Measurements from ENCODE around the gene GKN2.
"Not testable (repeated sequence)": the region's sequence is repeated elsewhere in the genome, so short reads cannot be mapped to it uniquely, and the experiment has no call there.

Gene GKN2

DNA sequence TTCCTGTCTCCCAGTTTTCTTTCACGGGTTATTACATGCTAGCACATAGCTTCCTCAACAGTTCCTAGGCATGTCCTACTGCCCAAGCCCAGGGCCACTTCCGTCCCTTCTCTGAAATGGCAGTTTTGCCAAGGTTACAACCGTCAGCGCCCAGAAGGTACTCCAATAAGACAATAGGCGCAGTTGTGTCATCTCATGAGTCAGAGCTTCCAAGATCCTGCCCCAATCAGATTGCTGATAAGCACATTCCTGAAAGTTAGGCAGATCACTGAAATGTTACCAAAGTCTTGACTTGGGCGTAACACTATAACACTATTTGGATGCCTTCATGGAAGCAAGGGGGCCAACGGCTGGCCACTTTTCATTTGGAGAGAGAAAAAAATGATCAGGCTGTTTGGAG, 34.2 kb downstream of the GKN2 start:
- DNase-seq (ENCODE audit: low read depth) = no peak

DNA sequence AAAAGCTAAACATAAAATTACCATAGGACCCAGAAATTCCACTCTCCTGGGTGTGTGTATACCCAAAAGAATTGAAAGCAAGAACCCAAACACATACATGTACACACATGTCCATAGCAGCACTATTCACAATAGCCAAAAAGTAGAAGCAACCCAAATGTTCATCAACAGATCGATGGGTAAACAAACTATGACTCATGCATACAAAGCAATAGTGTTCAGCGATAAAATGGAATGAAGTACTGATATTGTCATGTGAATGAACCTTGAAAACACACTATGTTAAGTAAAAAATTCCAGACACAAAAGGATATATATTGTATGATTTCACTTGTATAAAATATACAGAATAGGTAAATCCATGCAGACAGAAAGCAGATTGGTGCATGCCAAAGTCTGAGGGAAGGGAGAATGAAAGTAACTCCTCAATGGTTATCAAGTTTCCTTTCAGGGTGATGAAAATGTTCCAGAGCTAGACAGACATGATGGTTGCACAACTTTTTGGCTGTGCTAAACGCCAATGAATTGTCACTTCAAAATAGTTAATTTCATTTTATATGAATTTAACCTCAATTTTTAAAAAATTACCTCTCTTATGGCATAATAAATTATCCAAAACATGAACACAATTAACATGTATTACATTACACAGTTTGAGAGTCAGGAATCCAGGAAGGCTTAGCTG, 35.5 kb downstream of the GKN2 start:
- no peak for DNase-seq (ENCODE audit: low read depth)

- no peak for DNase-seq (ENCODE audit: low read depth)
Measured at GRCh38 chr2:68916226-68916625, 36.5 kb downstream of the GKN2 start.

DNA sequence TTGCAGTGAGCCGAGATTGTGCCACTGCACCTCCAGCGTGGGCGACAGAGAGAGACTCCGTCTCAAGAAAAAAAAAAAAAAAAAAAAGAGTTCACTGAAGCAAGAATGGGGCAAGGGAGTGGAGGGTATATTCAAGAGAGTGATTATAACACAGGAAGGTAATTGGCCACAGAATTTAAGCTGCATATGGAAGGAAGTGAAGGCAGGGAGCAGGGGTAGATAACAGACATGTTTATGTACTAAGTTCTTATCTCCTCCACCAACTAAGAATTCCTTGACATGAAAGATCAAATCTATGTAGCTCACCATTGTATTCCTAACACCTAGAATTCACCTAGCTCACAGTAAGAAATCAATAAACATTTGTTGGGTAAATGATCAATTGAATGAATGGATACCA, 37.3 kb downstream of the GKN2 start:
- no peak for DNase-seq (ENCODE audit: low read depth)

- no peak for DNase-seq (ENCODE audit: low read depth)
Measured at GRCh38 chr2:68913359-68913758, 39.3 kb downstream of the GKN2 start.

GRCh38 chr2:68912732-68913131, 40.0 kb downstream of the GKN2 start:
- DNase-seq (ENCODE audit: low read depth) = no peak

GRCh38 chr2:68912111-68912510, 40.6 kb downstream of the GKN2 start:
- DNase-seq (ENCODE audit: low read depth) = no peak

DNA sequence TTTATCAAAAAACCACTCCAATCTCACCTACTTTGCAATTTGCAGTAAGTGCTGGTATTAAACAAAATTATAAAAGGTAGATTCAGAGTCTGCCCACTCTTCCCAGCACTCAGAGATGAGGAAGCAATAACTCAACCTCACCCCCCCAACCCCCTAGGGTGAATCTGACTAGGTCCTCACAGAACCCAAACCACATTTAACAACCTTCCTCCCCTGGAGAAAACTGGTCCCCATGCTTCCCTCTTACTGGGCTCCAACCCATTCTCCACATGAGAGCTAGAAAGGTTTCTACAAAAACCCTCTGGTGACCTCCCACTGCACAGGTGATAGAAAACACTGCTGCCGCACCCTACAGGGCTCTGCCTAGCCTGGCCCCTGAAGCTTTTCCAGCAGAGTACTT, 41.0 kb downstream of the GKN2 start:
- no peak for DNase-seq (ENCODE audit: low read depth)

DNA sequence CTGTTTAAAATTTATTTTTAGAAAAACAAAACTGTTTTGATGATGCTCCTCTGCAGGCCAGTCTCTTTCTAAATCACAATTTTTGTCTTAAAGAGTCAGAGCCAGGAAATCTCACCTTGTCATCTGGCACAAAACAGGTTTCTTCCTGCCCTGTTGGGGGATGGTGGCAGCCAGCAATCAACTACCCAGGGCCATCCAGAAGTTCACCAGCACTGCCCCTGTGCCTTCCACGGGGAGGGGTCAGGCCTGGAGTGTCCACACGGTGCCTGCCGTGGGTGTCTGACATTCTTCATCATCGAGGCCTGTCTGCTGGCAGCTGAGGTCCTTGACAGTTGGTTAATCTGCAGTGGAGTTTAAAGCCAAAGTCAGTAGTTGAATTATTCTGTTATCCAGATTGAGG, 41.4 kb downstream of the GKN2 start:
- DNase-seq (ENCODE audit: low read depth) = no peak

DNA sequence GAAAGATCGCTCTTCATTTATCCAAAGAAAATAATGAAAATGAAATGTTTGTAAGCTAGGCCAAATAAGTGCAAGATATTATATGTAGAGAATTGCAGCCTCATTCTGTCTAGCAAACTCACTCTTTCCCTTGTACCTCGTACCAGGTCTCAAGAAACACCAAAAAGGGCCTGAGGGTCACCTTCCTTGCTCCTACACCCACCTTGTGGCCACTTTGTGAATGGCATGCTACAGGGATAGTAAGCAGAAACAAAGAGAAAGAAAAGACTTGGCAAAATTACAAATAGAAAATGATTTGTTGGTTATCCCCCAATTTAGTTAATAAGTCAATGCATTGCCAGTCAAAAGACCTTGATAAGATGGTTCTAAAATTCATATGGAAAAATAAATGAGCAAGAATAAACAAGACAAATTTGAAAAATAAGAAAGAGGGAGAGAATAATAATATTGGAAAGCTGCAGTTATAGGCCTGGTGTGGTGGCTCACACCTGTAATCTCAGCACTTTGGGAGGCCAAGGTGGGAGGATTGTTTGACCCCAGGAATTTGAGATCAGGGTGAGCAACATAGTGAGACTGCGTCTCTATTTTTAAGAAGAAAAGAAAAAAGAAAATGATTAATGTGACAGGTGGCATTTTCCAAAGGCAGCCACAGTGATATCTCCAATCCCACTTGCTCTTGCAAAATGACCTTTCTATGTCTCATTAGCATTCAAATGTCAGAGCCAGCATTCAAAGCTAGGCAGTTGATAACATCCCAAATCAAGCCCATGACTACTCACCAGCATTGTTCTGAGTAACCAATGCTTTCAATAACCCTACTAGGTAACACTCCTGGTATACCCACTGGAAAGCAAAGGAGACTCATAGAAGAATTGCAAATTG, 42.7 kb downstream of the GKN2 start:
- DNase-seq (ENCODE audit: low read depth) = peak; percentile 53

- DNase-seq (ENCODE audit: low read depth) = peak; percentile 55
Measured at GRCh38 chr2:68908392-68908970, 44.2 kb downstream of the GKN2 start.

DNA sequence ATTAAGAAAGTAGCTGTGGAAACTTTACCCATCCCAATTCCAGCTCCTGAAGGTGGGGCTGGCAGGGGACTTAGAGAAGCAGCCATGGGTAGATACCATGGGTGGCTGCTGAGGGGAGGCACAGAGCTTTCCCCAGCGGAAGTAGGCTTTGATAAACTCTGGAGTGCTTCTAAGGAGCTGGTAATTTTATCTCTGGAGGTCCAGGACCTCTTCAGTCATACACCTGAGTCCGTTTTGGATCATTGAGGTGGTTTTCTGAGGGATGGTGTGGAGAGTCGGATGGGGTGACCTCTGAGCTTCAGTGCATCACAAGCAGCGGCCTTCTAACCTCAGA, 44.8 kb downstream of the GKN2 start:
- no peak for DNase-seq (ENCODE audit: low read depth)

DNA sequence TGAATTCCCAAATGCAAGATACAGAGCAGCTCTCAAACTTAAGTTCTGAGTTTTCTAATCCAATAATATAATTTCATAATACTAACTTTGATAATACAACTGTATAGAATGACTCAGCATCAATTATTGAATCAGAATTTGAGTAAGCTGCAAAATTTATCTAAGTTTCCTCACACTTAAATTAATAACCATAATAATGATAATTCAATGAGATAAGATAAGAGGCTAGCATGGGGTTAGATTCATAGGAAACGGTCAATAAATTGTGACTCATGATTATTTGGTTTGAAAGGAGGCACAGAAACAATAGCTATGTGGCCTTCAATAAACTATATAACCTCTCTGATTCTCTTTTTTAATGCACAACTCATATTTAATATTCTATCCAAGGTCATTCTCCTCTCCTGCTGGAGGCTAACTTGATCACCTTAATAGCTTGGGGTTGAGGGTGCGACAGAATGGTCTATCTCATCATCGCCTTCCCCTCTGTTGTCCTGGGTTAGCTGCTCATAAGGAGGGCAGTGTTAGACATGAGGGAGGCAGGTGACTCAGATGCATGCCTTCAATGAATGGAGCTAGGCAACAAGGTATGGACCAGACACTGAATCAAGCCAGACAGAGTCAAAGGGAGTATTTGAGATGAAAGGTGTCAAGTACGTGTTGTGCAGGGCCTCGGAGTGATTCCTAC, 45.3 kb downstream of the GKN2 start:
- no peak for DNase-seq (ENCODE audit: low read depth)

GRCh38 chr2:68906716-68907115, 46.0 kb downstream of the GKN2 start:
- DNase-seq (ENCODE audit: low read depth) = no peak

DNA sequence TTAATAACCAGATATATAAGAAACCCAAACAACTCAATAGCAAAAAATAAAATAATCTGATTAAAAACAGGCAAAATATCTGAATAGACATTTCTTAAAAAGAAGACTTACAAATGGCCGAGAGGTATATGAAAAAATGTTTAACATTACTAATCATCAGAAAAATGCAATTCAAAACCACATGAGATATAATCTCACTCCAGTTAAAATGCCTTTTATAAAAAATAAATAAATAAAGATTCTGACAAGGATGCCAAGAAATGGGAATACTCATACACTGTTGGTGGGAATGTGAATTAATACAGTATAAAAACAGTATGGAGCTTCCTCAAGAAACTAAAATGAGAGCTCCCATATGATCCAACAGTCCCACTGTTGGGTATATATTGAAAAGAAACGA, 47.6 kb downstream of the GKN2 start:
- DNase-seq (ENCODE audit: low read depth) = no peak

DNA sequence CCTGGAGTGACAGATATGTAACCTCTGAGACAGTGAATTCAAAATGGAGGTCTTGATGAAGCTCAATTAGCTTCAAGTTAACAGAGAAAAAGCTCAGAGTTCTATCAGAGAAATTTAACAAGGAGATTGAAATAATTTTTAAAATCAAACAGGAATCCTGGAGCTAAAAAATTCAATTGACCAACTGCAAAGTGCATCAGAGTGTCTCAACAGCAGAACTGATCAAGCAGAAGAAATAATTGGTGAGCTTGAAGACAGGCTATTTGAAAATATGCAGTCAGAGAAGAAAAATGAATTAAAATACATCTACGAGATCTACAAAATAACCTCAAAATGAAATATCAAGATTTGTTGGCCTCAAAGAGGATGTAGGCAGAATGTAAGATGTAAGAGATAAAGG, 51.1 kb downstream of the GKN2 start:
- DNase-seq (ENCODE audit: low read depth) = no peak

GRCh38 chr2:68901199-68901514, 51.5 kb downstream of the GKN2 start:
- DNase-seq (ENCODE audit: low read depth) = no peak

DNA sequence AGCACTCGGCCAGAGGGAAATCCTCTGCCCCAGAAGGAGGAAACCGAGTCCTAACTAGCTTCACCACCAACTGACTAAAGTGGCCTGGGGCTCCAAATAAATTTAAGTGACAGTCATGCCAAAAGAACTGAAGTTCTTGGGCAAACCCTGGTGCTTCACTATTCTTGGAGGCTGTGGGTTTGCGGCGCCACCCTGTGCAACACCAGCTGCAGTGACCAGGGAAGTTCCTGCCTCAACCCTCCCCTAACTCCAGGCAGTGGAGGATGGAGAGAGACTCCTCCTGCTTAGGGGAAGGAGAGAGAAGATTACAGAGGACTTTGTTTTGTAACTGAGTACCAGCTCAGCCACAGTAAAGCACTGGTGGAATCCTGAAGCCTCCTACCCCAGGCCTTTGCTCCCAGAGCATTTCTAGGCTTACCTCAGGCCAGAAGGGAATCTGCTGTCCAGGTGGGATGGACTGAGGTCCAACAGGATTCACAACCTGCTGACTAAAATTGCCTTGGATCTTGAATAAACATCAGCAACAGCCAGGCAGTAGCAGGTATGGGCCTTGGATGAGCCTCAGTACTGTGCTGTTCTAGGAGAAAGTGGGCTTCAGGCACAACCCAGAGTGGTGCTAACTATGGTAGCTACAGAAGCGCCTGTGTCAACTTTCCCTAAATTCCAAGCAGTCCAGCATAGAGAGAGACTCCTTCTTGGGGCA, 52.0 kb downstream of the GKN2 start:
- no peak for DNase-seq (ENCODE audit: low read depth)

DNA sequence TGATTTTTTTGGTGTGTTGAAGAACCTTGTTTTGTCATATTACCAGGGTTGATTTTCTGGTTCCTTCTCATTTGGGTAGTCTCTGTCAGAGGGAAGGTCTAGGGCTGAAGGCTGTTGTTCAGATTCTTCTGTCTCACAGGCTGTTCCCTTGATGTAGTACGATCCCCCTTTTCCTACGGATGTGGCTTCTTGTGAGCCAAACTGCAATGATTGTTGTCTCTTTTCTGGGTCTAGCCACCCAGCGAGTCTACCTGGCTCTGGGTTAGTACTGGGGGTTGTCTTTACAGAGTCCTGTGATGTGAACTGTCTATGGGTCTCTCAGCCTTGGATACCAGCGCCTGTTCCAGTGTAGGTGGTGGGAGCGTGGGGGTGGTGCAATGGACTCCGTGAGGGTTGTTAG, 56.7 kb downstream of the GKN2 start:
- not testable (repeated sequence) for DNase-seq (ENCODE audit: low read depth)
